Sigmoid colon (tissue), 7 donors: Measurements from ENCODE around the gene KAT2A. TPM values are rescaled to one million over a fixed set of nuclear protein-coding genes. Genes with fewer than 3 reads are reported as not detected.

Experiments used
- DNase-seq: peaks from one replicate; pipeline ENCODE4 v3.0.0-alpha.2; 2019
- H3K27ac ChIP-seq, 4 donors: fragments of 200-600 bp; sonication (generic); one replicate each; pipeline ENCODE4 v1.5.1; 2016 to 2019; ENCODE audit warnings: mild to moderate bottlenecking in 1 of 4
- H3K27me3 ChIP-seq, 3 donors: fragments of 200-600 bp; sonication (generic); one replicate each; pipeline ENCODE4 v1.5.1; 2019; ENCODE audit warnings: mild to moderate bottlenecking in 1 of 3
- H3K36me3 ChIP-seq, 4 donors: fragments of 200-600 bp; sonication (generic); one replicate each; pipeline ENCODE4 v1.5.1; 2016 to 2019
- H3K4me1 ChIP-seq, 4 donors: fragments of 200-600 bp; sonication (generic); one replicate each; pipeline ENCODE4 v1.5.1; 2017 to 2019
- H3K4me3 ChIP-seq, 4 donors: fragments of 200-600 bp; sonication (generic); one replicate each; pipeline ENCODE4 v1.5.1; 2017 to 2019; ENCODE audit warnings: mild to moderate bottlenecking in 2 of 4, moderate library complexity in 1 of 4
- H3K9me3 ChIP-seq, 4 donors: fragments of 200-600 bp in 3 of 4; sonication (generic) in 3 of 4; one replicate each; pipeline versions ENCODE4 v1.5.1 to v1.6.1; 2013 to 2019
- EP300 ChIP-seq, 4 donors: sonication (generic); formaldehyde crosslinking; IDR thresholded peaks; one replicate each; pipeline ENCODE4 v1.6.1; 2017; ENCODE audit warnings: antibody characterized with exemption in 4 of 4
- POLR2A ChIP-seq, 2 donors: fragments of 450-650 bp; IDR thresholded peaks; one replicate each; pipeline ENCODE4 v1.6.1; 2016; ENCODE audit warnings: antibody characterized with exemption in 2 of 2, mild to moderate bottlenecking in 2 of 2, moderate library complexity in 2 of 2
- POLR2AphosphoS5 ChIP-seq, 4 donors: sonication (generic); formaldehyde crosslinking; IDR thresholded peaks; one replicate each; pipeline ENCODE4 v1.6.1; 2017; ENCODE audit warnings: antibody characterized with exemption in 4 of 4
- WGBS, 2 donors: extraction: QIAGEN DNeasy Blood & Tissue Kit; methylation state at CpG; one replicate each; pipeline ENCODE4 v1.1.7; 2013; 5-methylcytosine and 5-hydroxymethylcytosine counted together
- intact Hi-C: fragments of 100-400 bp; cut with DNase I; formaldehyde crosslinking; loops from one replicate; pipeline ENCODE4 v1.15.1; 2023
- polyA plus RNA-seq, 3 donors: library from polyadenylated mRNA; stranded (reverse); fragments of 200-250 nt; gene quantifications; one replicate each; pipeline ENCODE4 v1.2.3, GENCODE V29; 2013
- total RNA-seq, 4 donors: library from RNA; depleted of rRNA; stranded (reverse); fragments of >200 nt; gene quantifications; one replicate each; pipeline ENCODE4 v1.1.0, GENCODE V29; 2016
- TF ChIP-seq, protein P1 (sequence below), 4 experiments: fragments of 450-650 bp in 3 of 4; fragments of 200-600 bp in 1 of 4; IDR thresholded peaks; one replicate each; pipeline ENCODE4 v1.5.1; 2016 to 2019; ENCODE audit warnings: antibody characterized with exemption in 4 of 4, mild to moderate bottlenecking in 3 of 4, moderate library complexity in 2 of 4
- donor health status: healthy with polysubstance abuse.
- donor health status: Bipolar disorder and iron deficiency.
- donor health status: healthy.

The KAT2A gene
- total and polyA plus RNA-seq, 7 donors, result 6.9 to 95.8 (median 20.4) TPM

DNA sequence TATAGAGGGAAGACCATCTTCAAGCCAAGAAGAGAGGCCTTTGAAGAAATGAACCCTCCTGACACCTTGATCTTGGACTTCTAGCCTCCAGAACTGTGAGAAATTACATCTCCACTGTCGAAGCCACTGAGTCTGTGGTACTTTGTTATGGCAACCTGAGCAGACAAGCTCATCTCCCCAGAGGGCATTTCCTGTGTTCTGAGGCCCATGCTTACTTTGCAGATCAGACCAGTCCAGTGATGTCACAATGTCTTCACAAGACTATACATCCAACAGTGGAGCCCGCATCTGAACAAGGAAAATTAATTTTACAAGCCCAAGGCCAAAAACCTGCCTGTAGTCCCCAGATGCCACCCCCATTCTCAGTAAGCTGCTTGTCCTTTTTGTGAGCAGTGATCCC lies 56.0 kb downstream of the KAT2A start:
- Histone ChIP-seq H3K27ac (no peak overlapping the region), H3K27me3 (peaks cover 0 to 18% (median 0%) of the 10 kb centered on the region in 3 donors), H3K4me3 (no peak overlapping the region), H3K9me3 (no peaks in the 10 kb centered on the region), H3K4me1 (no peaks in the 10 kb centered on the region), H3K36me3 (no peaks in the 10 kb centered on the region)
- DNase-seq, result no peak
- intact Hi-C loops, result loop anchor here (5.0 kb wide), 1 partner anchor 38 kb away; no protein-coding TSS in a partner anchor
- 73 to 81% methylated on average over 2 of the region's 2 CpGs for WGBS, 2 donors
- TF ChIP-seq, protein P1, sequence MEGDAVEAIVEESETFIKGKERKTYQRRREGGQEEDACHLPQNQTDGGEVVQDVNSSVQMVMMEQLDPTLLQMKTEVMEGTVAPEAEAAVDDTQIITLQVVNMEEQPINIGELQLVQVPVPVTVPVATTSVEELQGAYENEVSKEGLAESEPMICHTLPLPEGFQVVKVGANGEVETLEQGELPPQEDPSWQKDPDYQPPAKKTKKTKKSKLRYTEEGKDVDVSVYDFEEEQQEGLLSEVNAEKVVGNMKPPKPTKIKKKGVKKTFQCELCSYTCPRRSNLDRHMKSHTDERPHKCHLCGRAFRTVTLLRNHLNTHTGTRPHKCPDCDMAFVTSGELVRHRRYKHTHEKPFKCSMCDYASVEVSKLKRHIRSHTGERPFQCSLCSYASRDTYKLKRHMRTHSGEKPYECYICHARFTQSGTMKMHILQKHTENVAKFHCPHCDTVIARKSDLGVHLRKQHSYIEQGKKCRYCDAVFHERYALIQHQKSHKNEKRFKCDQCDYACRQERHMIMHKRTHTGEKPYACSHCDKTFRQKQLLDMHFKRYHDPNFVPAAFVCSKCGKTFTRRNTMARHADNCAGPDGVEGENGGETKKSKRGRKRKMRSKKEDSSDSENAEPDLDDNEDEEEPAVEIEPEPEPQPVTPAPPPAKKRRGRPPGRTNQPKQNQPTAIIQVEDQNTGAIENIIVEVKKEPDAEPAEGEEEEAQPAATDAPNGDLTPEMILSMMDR (IDR thresholded peaks at IDR 0.05), result no peak
- TF ChIP-seq POLR2A (IDR thresholded peaks at IDR 0.05) (no peak), POLR2AphosphoS5 (IDR thresholded peaks at IDR 0.05) (no peak), EP300 (IDR thresholded peaks at IDR 0.05) (no peak)

Other genes starting within 250 kb of the KAT2A start
- 10 to 100 TPM; 41.0 to 56.2 (median 44.7) TPM for gene ACLY, start 202.4 kb downstream of the KAT2A start, total RNA-seq
- 10 to 100 TPM; 27.0 to 55.1 (median 33.3) TPM for gene ACLY, start 202.4 kb downstream of the KAT2A start, polyA plus RNA-seq
- gene ODAD4, start 190.8 kb downstream of the KAT2A start, total RNA-seq, result 1 to 10 TPM; 1.4 to 2.2 (median 1.6) TPM
- gene ODAD4, start 190.8 kb downstream of the KAT2A start, polyA plus RNA-seq, result under 1 TPM in 1 of 3 donors, not detected in 2; 0.41 TPM
- gene CNP, start 154.6 kb downstream of the KAT2A start, total RNA-seq, result 10 to 100 TPM; 52.0 to 71.3 (median 65.2) TPM
- 10 to 100 TPM; 24.0 to 48.0 (median 25.2) TPM for gene CNP, start 154.6 kb downstream of the KAT2A start, polyA plus RNA-seq
- 10 to 100 TPM; 46.7 to 57.1 (median 49.6) TPM for gene DNAJC7, start 103.9 kb downstream of the KAT2A start, total RNA-seq
- gene DNAJC7, start 103.9 kb downstream of the KAT2A start, polyA plus RNA-seq, result 10 to 100 TPM; 90.1 to 91.6 (median 90.1) TPM
- 10 to 100 TPM; 28.5 to 35.4 (median 30.8) TPM for gene NKIRAS2, start 101.3 kb downstream of the KAT2A start, total RNA-seq
- gene NKIRAS2, start 101.3 kb downstream of the KAT2A start, polyA plus RNA-seq, result 10 to 100 TPM; 32.6 to 34.8 (median 34.2) TPM
- gene C17orf113, start 70.8 kb downstream of the KAT2A start, total RNA-seq, result under 1 TPM; 0.27 to 0.71 (median 0.39) TPM
- under 1 TPM; 0.23 to 0.66 (median 0.60) TPM for gene C17orf113, start 70.8 kb downstream of the KAT2A start, polyA plus RNA-seq
- under 1 TPM in 1 of 4 donors, not detected in 3; 0.33 TPM for gene ZNF385C, start 22.9 kb downstream of the KAT2A start, total RNA-seq
- under 1 TPM in 2 of 3 donors, not detected in 1; 0.42 to 0.60 TPM for gene ZNF385C, start 22.9 kb downstream of the KAT2A start, polyA plus RNA-seq
- gene DHX58, start 8.7 kb downstream of the KAT2A start, total RNA-seq, result 10 to 100 TPM in 3 of 4 donors, 1 to 10 TPM in 1; 8.9 to 16.3 (median 14.6) TPM
- gene DHX58, start 8.7 kb downstream of the KAT2A start, polyA plus RNA-seq, result 10 to 100 TPM in 1 of 3 donors, 1 to 10 TPM in 2; 4.4 to 19.0 (median 6.6) TPM
- gene HSPB9, start 1.4 kb upstream of the KAT2A start, total RNA-seq, result under 1 TPM in 3 of 4 donors, not detected in 1; 0.27 to 0.83 (median 0.49) TPM
- gene HSPB9, start 1.4 kb upstream of the KAT2A start, polyA plus RNA-seq, result under 1 TPM in 1 of 3 donors, not detected in 2; 0.10 TPM
- 100 to 1,000 TPM in 2 of 4 donors, 10 to 100 TPM in 2; 75.9 to 104 (median 93.1) TPM for gene RAB5C, start 33.6 kb upstream of the KAT2A start, total RNA-seq
- gene RAB5C, start 33.6 kb upstream of the KAT2A start, polyA plus RNA-seq, result 100 to 1,000 TPM; 182 to 303 (median 213) TPM
- not detected for gene KCNH4, start 59.8 kb upstream of the KAT2A start, total RNA-seq
- gene KCNH4, start 59.8 kb upstream of the KAT2A start, polyA plus RNA-seq, result under 1 TPM in 1 of 3 donors, not detected in 2; 0.25 TPM
- not detected for gene HCRT, start 64.1 kb upstream of the KAT2A start, total RNA-seq
- gene HCRT, start 64.1 kb upstream of the KAT2A start, polyA plus RNA-seq, result not detected
- gene GHDC, start 73.1 kb upstream of the KAT2A start, total RNA-seq, result 10 to 100 TPM; 32.1 to 76.0 (median 42.4) TPM
- 10 to 100 TPM in 1 of 3 donors, 1 to 10 TPM in 2; 5.8 to 25.8 (median 7.2) TPM for gene GHDC, start 73.1 kb upstream of the KAT2A start, polyA plus RNA-seq
- gene STAT5B, start 155.0 kb upstream of the KAT2A start, total RNA-seq, result 100 to 1,000 TPM in 1 of 4 donors, 10 to 100 TPM in 3; 93.5 to 117 (median 98.4) TPM
- gene STAT5B, start 155.0 kb upstream of the KAT2A start, polyA plus RNA-seq, result 10 to 100 TPM; 11.3 to 37.5 (median 13.2) TPM
- 10 to 100 TPM; 57.2 to 91.0 (median 80.8) TPM for gene STAT5A, start 167.1 kb upstream of the KAT2A start, total RNA-seq
- gene STAT5A, start 167.1 kb upstream of the KAT2A start, polyA plus RNA-seq, result 10 to 100 TPM in 2 of 3 donors, 1 to 10 TPM in 1; 7.4 to 39.2 (median 13.2) TPM